CD14-positive monocyte (primary cell): ENCODE results near the gene NT5C1B. TPM values are rescaled to one million over a fixed set of nuclear protein-coding genes. Genes with fewer than 3 reads are reported as not detected.

Experiments used
- DNase-seq, 3 donors: peaks; one replicate each; pipeline ENCODE4 v3.0.0-alpha.2; 2011 to 2022
- H2AFZ ChIP-seq: 2 replicates; pipeline ENCODE4 v1.6.0; 2012; ENCODE audit warnings: mild to moderate bottlenecking, low read depth, low read length, inconsistent platforms; ENCODE audit not compliant: insufficient read depth, poor library complexity, severe bottlenecking
- H3K27ac ChIP-seq, 2 donors: 1 replicate in 1 of 2; 2 replicates in 1 of 2; pipeline ENCODE4 v1.5.1; 2012 to 2013; ENCODE audit warnings: low read length in 2 of 2, control low read depth in 1 of 2, inconsistent platforms in 1 of 2, low read depth in 1 of 2, mild to moderate bottlenecking in 1 of 2
- H3K27me3 ChIP-seq, 2 donors: one replicate each; pipeline versions ENCODE4 v1.6.0 to v1.6.1; 2011 to 2013; ENCODE audit warnings: low read length in 2 of 2; ENCODE audit not compliant: control insufficient read depth in 2 of 2, insufficient read depth in 2 of 2
- H3K36me3 ChIP-seq, 2 donors: replicated peaks in 1 of 2; 1 replicate in 1 of 2; 2 replicates in 1 of 2; pipeline versions ENCODE4 v1.5.1 to v1.6.1; 2012 to 2013; ENCODE audit warnings: low read length in 2 of 2, control low read depth in 1 of 2, inconsistent platforms in 1 of 2, mild to moderate bottlenecking in 1 of 2; ENCODE audit not compliant: insufficient read depth in 2 of 2, control insufficient read depth in 1 of 2
- H3K4me1 ChIP-seq, 2 donors: 1 replicate in 1 of 2; 2 replicates in 1 of 2; pipeline versions ENCODE4 v1.5.1 to v1.6.1; 2012 to 2013; ENCODE audit warnings: low read length in 2 of 2, control low read depth in 1 of 2, inconsistent platforms in 1 of 2, mild to moderate bottlenecking in 1 of 2, moderate library complexity in 1 of 2; ENCODE audit not compliant: insufficient read depth in 2 of 2, control insufficient read depth in 1 of 2
- H3K4me2 ChIP-seq: replicated peaks from 2 replicates; pipeline ENCODE3; 2012; ENCODE audit warnings: low read length, moderate library complexity, mild to moderate bottlenecking; ENCODE audit not compliant: poor library complexity, severe bottlenecking; ENCODE audit errors: extremely low read depth
- H3K4me3 ChIP-seq, 3 experiments: fragments of 200-600 bp in 1 of 3; sonication (generic) in 1 of 3; replicated peaks in 1 of 3; 1 replicate in 2 of 3; 2 replicates in 1 of 3; pipeline ENCODE4 v1.5.1; 2011 to 2013; ENCODE audit warnings: low read length in 3 of 3, mild to moderate bottlenecking in 3 of 3, control low read depth in 2 of 3, low read depth in 2 of 3, inconsistent platforms in 1 of 3, moderate library complexity in 1 of 3
- H3K79me2 ChIP-seq: 2 replicates; pipeline ENCODE4 v1.6.0; 2012; ENCODE audit warnings: mild to moderate bottlenecking, control low read depth, inconsistent platforms, low read length, moderate library complexity; ENCODE audit not compliant: insufficient read depth
- H3K9ac ChIP-seq: 2 replicates; pipeline ENCODE4 v1.6.0; 2017; ENCODE audit warnings: low read length, mild to moderate bottlenecking; ENCODE audit not compliant: insufficient read depth, poor library complexity, severe bottlenecking
- H3K9me3 ChIP-seq, 2 donors: replicated peaks in 1 of 2; 1 replicate in 1 of 2; 2 replicates in 1 of 2; pipeline versions ENCODE4 v1.5.1 to v1.6.1; 2012 to 2013; ENCODE audit warnings: low read length in 2 of 2, control low read depth in 1 of 2; ENCODE audit not compliant: control insufficient read depth in 1 of 2, insufficient read depth in 1 of 2
- H4K20me1 ChIP-seq: 2 replicates; pipeline ENCODE4 v1.6.0; 2012; ENCODE audit warnings: mild to moderate bottlenecking, low read length, control low read depth, moderate library complexity; ENCODE audit not compliant: insufficient read depth
- H3K27ac Mint-ChIP-seq, 7 donors: one replicate each; pipeline ENCODE4 v1.8.0; 2020; ENCODE audit warnings: mild to moderate bottlenecking in 7 of 7, mixed read lengths in 7 of 7, moderate library complexity in 6 of 7, inconsistent platforms in 2 of 7
- H3K27me3 Mint-ChIP-seq, 3 donors: one replicate each; pipeline ENCODE4 v1.8.0; 2021 to 2022; ENCODE audit warnings: low read depth in 3 of 3, mild to moderate bottlenecking in 3 of 3, mixed read lengths in 3 of 3, moderate library complexity in 3 of 3, inconsistent platforms in 1 of 3
- H3K36me3 Mint-ChIP-seq, 2 donors: one replicate each; pipeline ENCODE4 v1.8.0; 2020; ENCODE audit warnings: mixed read lengths in 2 of 2, inconsistent platforms in 1 of 2, mild to moderate bottlenecking in 1 of 2
- H3K4me1 Mint-ChIP-seq: one replicate; pipeline ENCODE4 v1.8.0; 2020; ENCODE audit warnings: mild to moderate bottlenecking, mixed read lengths
- H3K4me3 Mint-ChIP-seq, 2 donors: one replicate each; pipeline ENCODE4 v1.8.0; 2020; ENCODE audit warnings: mild to moderate bottlenecking in 2 of 2, mixed read lengths in 2 of 2, moderate library complexity in 1 of 2
- H3K9me3 Mint-ChIP-seq, 7 donors: one replicate each; pipeline ENCODE4 v1.8.0; 2020 to 2022; ENCODE audit warnings: mixed read lengths in 7 of 7, mild to moderate bottlenecking in 6 of 7, moderate library complexity in 6 of 7, inconsistent platforms in 2 of 7
- WGBS: methylation state at CpG from one replicate; pipeline ENCODE4 v1.1.5; 2013; ENCODE audit warnings: missing lambda C conversion rate; ENCODE audit not compliant: insufficient coverage; 5-methylcytosine and 5-hydroxymethylcytosine counted together
- intact Hi-C, 2 donors: fragments of 100-400 bp; cut with micrococcal nuclease; formaldehyde crosslinking; loops; one replicate each; pipeline versions ENCODE4 v1.15.0 to v1.15.1; 2023
- polyA plus RNA-seq, 3 donors: library from polyadenylated mRNA; depleted of rRNA in 1 of 3; unstranded in 2 of 3; stranded (reverse) in 1 of 3; fragments of 300-500 nt in 2 of 3; fragments of >200 nt in 1 of 3; fragmentation: Illumina TruSeq in 2 of 3; gene quantifications; 1 replicate in 2 of 3; 2 replicates in 1 of 3; pipeline ENCODE4 v1.2.3, GENCODE V29; 2012 to 2021
- TF ChIP-seq, protein P1 (sequence below): fragments of 200-600 bp; IDR thresholded peaks from one replicate; pipeline ENCODE4 v1.8.0; 2022; ENCODE audit warnings: antibody characterized with exemption, mild to moderate bottlenecking

NT5C1B gene
- polyA plus RNA-seq, 3 donors, result not detected

DNA sequence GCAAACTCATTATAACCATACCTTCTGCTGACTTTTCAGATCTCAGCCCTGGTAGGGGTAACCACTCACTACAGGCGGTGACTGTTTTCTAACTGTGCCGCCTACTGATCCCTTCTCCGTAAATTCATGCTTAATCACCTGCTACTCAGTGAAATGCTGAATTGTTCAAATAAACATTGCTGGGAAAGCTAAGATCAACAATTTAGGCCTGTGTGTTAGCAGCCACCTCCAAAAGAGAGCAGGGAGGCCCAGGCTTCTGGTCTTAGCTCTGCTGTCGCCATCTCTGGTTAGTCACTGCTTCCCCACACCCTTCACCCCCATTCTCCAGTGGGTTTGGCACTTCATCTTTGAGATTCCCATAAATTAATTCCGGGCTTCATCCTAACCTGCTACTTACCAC, 21.8 kb upstream of the NT5C1B start:
- Histone ChIP-seq H3K9ac (no peak overlapping the region), H3K4me1 (no peaks in the 10 kb centered on the region), H3K36me3 (no peaks in the 10 kb centered on the region), H3K79me2 (no peaks in the 10 kb centered on the region), H3K27me3 (no peaks in the 10 kb centered on the region), H3K4me3 (no peak overlapping the region), H4K20me1 (no peaks in the 10 kb centered on the region), H2AFZ (no peak overlapping the region), H3K4me2 (no peak overlapping the region), H3K27ac (no peak overlapping the region), H3K9me3 (peaks cover 0 to 6% of the 10 kb centered on the region in 2 donors)
- no peaks in the 10 kb centered on the region for H3K4me1 Mint-ChIP-seq
- intact Hi-C loops, result no loop called here
- no peak for DNase-seq
- TF ChIP-seq, protein P1, sequence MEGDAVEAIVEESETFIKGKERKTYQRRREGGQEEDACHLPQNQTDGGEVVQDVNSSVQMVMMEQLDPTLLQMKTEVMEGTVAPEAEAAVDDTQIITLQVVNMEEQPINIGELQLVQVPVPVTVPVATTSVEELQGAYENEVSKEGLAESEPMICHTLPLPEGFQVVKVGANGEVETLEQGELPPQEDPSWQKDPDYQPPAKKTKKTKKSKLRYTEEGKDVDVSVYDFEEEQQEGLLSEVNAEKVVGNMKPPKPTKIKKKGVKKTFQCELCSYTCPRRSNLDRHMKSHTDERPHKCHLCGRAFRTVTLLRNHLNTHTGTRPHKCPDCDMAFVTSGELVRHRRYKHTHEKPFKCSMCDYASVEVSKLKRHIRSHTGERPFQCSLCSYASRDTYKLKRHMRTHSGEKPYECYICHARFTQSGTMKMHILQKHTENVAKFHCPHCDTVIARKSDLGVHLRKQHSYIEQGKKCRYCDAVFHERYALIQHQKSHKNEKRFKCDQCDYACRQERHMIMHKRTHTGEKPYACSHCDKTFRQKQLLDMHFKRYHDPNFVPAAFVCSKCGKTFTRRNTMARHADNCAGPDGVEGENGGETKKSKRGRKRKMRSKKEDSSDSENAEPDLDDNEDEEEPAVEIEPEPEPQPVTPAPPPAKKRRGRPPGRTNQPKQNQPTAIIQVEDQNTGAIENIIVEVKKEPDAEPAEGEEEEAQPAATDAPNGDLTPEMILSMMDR, result no peak
- peaks cover 0 to 3% (median 0%) of the 10 kb centered on the region in 3 donors for H3K27me3 Mint-ChIP-seq
- WGBS, result no CpG with 5 or more reads among the region's 5 CpGs
- no peak overlapping the region for H3K27ac Mint-ChIP-seq
- H3K4me3 Mint-ChIP-seq, result no peak overlapping the region
- H3K9me3 Mint-ChIP-seq, result peaks cover 0 to 12% (median 4%) of the 10 kb centered on the region in 7 donors
- H3K36me3 Mint-ChIP-seq, result no peaks in the 10 kb centered on the region

DNA sequence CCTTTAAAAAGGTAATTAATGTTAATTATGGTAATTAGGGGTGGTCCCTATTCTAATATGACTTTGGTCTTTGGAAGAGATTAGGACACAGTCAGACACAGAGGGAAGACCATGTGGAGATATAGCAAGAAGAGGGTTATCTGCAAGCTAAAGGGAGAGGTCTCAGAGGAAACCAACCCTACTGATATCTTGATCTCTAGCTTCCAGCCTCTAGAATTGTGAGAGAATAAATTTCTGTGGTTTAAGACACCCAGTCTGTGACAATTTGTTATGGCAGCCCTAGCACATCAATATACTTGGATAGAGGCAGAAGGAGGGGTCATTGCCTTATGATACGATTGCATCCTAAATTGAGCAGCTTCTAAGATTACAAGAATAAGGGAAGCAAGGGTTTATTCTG, 21.3 kb upstream of the NT5C1B start:
- WGBS, result no CpG with 5 or more reads among the region's 1 CpG
- no peaks in the 10 kb centered on the region for H3K4me1 Mint-ChIP-seq
- H3K4me3 ChIP-seq, result no peak overlapping the region

More for the DNA sequence above, 21.3 kb upstream of the NT5C1B start:
- Histone ChIP-seq H3K79me2 (no peaks in the 10 kb centered on the region), H3K9ac (no peak overlapping the region), H3K4me1 (no peaks in the 10 kb centered on the region), H3K27ac (no peak overlapping the region), H3K4me2 (no peak overlapping the region), H3K36me3 (no peaks in the 10 kb centered on the region), H2AFZ (no peak overlapping the region), H3K27me3 (no peaks in the 10 kb centered on the region), H4K20me1 (no peaks in the 10 kb centered on the region), H3K9me3 (peaks cover 0 to 6% of the 10 kb centered on the region in 2 donors)
- H3K27me3 Mint-ChIP-seq, result peaks cover 0 to 3% (median 0%) of the 10 kb centered on the region in 3 donors
- no peak overlapping the region for H3K4me3 Mint-ChIP-seq
- intact Hi-C loops, result no loop called here
- no peak overlapping the region for H3K27ac Mint-ChIP-seq
- no peaks in the 10 kb centered on the region for H3K36me3 Mint-ChIP-seq
- TF ChIP-seq, protein P1, result no peak
- no peak for DNase-seq
- H3K9me3 Mint-ChIP-seq, result peaks cover 0 to 12% (median 4%) of the 10 kb centered on the region in 7 donors
